GM12891 (cell line): ENCODE measurements around the gene TMEM139.

Experiments used
- POLR2A ChIP-seq: IDR thresholded peaks from 2 replicates; pipeline ENCODE4 v1.6.1; 2011; ENCODE audit warnings: low read depth, low read length, control low read depth
- POLR2AphosphoS5 ChIP-seq: IDR thresholded peaks from 2 replicates; pipeline ENCODE4 v1.6.1; 2011; ENCODE audit warnings: low read depth, low read length, control low read depth

- TF ChIP-seq POLR2A = no peak
- TF ChIP-seq POLR2AphosphoS5 = no peak
These were observed 20.2 kb downstream of the TMEM139 start for GRCh38 chr7:143304938-143305337.
